Measurements from ENCODE around the gene USP31.
"Not testable (repeated sequence)": the region's sequence is repeated elsewhere in the genome, so short reads cannot be mapped to it uniquely, and the experiment has no call there.

Gene USP31

DNA sequence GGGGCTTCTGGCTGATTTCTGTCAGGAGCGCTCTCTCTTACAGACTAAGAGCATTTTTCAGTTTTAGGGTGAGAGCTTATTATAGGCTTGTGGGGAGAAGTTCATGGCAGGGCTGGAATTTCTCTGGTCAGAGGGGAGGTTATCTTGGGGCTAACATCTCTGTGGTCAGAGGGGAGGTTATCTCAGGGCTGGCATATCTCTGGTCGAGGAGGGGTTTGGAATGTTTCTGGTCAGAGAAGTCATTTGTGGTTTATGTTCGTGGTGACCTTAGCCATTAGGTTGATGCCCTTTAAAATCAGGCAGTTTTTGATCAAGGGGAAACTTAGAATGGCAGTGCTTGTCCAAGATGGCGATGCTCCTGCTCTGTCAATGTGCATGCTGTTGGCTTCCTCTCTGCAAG, 10.8 kb upstream of the USP31 start:
- no peak for DNase-seq (ENCODE audit: low spot score)

DNA sequence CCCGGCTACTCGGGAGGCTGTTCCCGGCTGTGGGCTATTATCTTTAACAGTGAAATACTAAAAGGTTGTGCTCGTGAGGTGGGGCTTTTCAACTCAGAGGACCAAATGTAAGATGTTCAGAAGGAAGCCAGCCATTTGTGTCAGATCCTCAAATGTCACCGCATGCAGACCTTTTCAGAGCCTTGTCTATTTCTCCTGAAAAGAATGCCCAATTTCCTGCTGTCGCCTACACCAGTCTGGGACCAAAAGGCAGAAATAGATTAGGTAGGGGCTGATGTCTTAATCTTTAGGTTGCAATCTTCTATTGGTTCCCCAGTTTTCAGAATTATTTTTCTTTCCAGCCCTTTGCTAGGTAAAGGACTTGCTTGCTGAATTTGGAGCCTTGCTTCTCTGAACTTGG, 8.9 kb upstream of the USP31 start:
- DNase-seq (ENCODE audit: low spot score): no peak

DNA sequence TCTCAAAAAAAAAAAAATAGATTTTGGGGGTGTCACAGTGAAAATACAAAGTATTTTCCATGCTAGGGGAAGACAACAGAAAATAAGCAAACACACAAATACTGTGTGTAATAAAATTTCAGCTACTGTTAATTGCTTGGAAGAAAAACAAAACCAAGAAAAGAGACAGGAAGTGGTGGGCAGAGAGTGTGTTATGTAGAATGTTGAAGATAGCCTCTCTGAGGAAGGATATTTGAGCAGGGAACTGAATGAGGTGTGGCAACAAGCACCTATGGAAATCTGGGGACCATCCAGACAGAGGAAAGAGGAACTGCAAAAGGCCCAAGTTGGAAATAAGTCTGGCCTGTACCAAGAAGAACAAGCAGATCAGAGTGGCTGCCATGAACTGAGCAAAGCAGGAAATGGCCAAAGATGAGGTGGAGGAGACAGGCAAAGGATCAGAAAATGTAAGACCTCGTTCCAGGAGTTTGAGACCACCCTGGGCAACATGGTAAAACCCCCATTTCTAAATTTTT, 7.8 kb upstream of the USP31 start:
- no peak for DNase-seq (ENCODE audit: low spot score)

DNA sequence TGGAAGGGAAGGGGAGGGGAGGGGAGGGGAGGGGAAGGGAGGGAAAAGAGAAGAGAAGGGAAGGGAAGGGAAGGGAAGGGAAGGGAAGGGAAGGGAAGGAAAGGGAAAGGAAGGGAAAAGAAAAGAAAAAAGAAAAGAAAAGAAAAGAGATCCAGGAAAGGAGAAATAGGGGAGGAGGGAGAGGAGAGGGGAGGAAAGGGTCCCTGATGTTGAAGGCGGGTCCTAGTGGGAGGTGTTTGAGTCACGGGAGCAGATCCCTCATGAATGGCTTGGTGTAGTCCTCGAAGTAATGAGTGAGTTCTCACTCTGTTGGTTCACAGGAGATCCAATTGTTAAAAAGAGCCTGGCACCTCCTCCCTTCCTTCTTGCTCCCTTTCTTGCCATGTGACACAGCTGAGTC, 6.9 kb upstream of the USP31 start:
- no peak for DNase-seq (ENCODE audit: low spot score)

DNA sequence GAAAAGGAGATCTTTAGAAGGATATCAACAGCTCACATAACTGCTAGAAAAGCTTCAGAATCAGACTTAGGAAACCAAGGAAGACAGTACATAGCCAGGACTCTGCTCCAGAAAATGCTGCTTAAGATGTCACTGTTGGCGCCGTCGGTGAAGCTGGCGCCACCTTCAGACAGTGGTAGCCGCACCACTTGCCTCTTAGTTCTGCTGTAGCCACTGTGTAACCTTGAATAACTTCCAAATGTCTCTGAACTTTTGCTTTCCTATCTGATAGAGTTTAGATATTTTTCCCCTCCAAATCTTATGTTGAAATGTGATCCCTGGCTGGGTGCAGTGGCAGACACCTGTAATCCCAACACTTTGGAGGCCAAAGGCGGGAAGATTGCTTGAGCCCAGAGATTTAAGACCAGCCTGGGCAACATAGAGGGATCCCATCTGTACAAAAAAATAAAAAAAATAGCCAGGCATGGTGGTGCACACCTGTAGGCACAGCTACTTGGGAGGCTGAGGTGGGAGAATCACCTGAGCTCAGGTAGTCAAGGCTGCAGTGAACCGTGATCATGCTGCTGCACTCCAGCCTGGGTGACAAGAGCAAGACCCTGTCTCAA, 6.3 kb upstream of the USP31 start:
- DNase-seq (ENCODE audit: low spot score): no peak

DNA sequence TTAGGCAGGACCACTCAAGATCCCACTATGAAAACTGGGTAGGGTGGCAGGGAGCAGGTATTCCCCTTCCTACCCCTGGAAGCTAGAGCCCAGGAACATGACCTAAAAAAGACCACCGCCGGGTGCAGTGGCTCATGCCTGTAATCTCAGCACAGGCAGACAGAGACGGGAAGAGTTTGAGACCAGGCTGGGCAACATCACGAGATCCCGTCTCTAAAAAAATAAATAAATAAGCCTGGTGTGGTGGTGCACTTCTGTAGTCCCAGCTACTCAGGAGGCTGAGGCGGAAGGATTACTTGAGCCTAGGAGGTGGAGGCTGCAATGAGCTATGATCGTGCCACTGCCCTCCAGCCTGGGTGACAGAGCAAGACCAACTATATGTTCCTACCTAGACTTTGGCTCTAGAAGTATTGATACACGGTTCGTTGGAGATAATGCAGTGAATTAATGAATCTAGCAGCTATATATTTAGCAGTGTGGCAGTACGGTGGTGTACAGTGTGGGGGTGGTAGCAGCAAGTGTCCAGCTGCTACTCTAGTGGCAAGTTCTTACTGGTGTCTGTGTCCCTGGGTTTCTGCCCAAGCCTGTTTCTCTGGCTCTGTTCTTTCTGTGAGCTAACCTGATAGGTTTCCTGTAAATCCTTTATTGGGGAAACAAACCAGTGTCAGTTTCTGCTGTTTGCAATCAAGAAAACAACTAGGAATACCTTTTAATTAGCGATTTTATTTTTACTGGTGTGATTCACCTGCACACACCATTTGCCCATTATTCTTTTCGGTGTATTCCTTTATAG, 3.3 kb upstream of the USP31 start:
- no peak for DNase-seq (ENCODE audit: low spot score)

DNA sequence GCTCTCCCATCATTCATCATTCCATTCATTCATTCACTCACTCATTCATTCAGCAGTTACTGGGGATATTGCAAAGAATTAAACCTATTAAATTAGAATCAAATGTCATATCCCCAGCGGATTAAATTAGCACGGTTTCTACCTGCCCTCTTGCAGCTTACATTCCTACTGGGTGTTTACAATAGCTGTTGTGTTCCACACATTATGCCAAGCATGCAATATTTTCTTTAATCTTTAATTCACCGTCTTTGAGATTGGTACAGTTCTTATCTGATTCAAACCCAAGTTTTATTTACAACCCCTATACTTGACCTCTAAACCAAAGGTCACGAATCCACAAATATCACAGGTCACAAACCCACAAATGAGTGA, 727 bp upstream of the USP31 start:
- DNase-seq (ENCODE audit: low spot score): no peak

GRCh38 chr16:23148513-23149266, 562 bp downstream of the USP31 start:
- DNase-seq (ENCODE audit: low spot score): peak; percentile 15

GRCh38 chr16:23148166-23148512, 1.1 kb downstream of the USP31 start:
- DNase-seq (ENCODE audit: low spot score): no peak

- DNase-seq (ENCODE audit: low spot score): no peak
Observed at GRCh38 chr16:23147666-23148065, 1.6 kb downstream of the USP31 start.

DNA sequence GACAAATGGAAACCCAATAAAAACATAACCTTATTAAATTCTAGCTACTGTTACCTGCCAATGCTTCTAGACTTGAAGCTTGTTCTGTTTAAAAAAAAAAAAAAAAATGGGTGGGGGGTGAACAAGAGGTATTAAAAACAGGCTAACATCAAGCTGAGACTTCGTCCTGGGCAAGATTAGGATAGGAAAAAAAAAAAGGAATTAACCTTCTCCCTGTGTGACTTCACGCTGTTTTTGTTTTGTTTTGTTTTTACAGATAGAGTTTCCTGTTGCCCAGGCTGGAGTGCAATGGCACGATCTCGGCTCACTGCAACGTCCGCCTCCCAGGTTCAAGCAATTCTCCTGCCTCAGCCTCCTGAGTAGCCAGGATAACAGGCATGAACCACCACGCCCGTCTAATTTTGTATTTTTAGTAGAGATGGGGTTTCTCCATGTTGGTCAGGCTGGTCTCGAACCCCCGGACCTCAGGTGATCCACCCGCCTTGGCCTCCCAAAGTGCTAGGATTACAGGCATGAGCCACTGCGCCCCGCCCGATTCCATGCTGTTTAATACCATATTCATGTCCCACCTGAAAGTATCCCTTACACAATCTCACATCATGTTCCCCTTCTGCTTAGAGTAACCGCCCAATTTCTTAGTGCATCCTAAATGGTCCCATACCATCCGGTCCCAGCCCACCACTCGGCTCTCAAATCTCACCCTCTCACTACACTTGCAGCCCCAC, 2.2 kb downstream of the USP31 start:
- DNase-seq (ENCODE audit: low spot score): no peak

GRCh38 chr16:23145608-23146007, 3.6 kb downstream of the USP31 start:
- DNase-seq (ENCODE audit: low spot score): no peak

DNA sequence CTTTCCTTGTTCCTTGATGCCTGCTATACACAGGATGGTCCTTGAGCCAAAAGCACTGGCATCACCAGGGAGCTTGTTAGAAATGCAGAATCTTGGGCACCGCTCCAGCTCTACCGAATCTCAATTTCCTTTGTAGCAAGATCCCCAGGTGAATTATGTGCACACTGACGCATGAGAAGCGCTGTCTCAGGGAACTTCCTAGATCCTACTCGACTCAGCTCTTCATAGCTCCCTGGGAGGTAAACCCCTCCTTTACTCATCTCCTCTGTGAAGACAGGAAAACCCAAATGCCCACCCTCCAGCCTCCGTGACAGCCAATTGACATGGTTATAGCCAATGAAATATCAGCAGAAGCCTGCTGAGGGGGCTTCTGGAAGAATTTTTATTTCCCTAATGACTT, 4.1 kb downstream of the USP31 start:
- DNase-seq (ENCODE audit: low spot score): no peak

GRCh38 chr16:23144393-23144792, 4.9 kb downstream of the USP31 start:
- DNase-seq (ENCODE audit: low spot score): not testable (repeated sequence)

DNA sequence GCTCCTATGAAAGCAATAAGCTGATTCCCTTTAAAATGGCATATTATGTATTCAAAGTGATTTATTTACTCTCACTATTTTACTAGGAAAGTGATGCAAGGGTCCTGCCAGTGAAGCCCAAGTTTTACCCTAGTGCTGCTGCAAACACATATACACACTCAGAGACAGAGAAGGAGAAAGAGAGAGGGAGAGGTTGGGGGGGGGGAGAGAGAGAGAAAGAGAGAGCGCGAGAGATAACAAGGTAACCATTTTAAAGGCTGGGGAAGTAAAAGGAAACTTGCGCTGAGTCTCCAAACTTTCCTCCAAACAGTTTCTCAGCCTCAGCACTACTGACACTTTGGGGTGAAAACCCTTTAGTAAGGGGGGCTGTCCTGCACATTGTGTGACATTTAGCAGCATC, 5.9 kb downstream of the USP31 start:
- no peak for DNase-seq (ENCODE audit: low spot score)

GRCh38 chr16:23141959-23142740, 7.1 kb downstream of the USP31 start:
- no peak for DNase-seq (ENCODE audit: low spot score)

GRCh38 chr16:23141500-23141899, 7.8 kb downstream of the USP31 start:
- no peak for DNase-seq (ENCODE audit: low spot score)

DNA sequence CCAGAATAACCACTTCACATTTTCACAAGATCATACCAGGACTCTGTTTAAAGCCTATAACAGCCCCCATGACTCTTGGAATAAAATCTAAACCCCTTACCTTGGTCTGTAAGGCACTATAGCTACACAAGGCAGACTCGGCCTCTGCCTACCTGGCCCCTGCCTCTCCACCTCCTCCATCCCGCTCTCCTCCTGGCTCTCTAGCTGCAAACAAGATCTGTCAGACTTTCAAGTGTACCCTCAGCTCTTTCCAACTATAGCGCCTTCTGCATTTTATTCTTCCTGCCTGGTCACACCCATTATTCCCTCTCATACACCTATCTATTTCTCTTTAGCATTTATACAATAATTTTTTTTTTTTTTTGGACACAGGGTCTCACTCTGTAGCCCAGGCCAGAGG, 8.2 kb downstream of the USP31 start:
- DNase-seq (ENCODE audit: low spot score): no peak

GRCh38 chr16:23140107-23140506, 9.1 kb downstream of the USP31 start:
- DNase-seq (ENCODE audit: low spot score): no peak

DNA sequence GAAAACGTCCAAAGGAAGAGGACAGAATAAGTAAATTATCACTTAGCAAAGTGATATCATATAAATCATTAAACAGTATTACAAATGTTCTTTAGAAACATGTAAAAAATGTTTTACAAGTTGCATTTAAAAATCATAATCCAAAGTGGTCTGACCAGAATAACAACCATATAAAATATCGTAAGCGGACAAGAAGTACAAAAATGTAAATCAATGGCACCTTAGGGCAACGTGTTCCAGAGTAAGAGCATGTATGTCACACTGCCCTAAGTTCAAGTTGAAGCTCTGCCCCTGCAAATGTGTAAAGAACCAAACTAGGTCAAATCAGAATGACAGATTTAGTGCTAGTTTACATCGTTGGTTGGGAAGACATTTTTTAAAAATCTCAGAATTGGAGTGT, 11.4 kb downstream of the USP31 start:
- DNase-seq (ENCODE audit: low spot score): no peak

- no peak for DNase-seq (ENCODE audit: low spot score)
Observed at GRCh38 chr16:23137256-23137655, 12.0 kb downstream of the USP31 start.

Data from SK-N-DZ (cell line).